CD4-positive, alpha-beta T cell (primary cell): ENCODE measurements around the gene SDC1. TPM values are rescaled to one million over a fixed set of nuclear protein-coding genes. Genes with fewer than 3 reads are reported as not detected.

Experiments
- ATAC-seq: fragments of 200-7000 bp; cut with Tn5 transposase; one replicate; pipeline ENCODE4 v1.10.0; 2022; ENCODE audit warnings: mild to moderate bottlenecking; ENCODE audit not compliant: poor library complexity
- CTCF ChIA-PET: fragments of 350-600 bp; sonication (Branson Sonifier 250); formaldehyde crosslinking; loops from one replicate; lab custom pipeline; 2021; ENCODE audit warnings: antibody characterized with exemption, inconsistent platforms; lab: Charles Lee
- POLR2A ChIA-PET: fragments of 350-600 bp; sonication (Branson Sonifier 250); formaldehyde crosslinking; loops from one replicate; lab custom pipeline; 2021; ENCODE audit warnings: antibody characterized with exemption, inconsistent platforms; lab: Charles Lee
- DNase-seq, 14 experiments: peaks; one replicate each; pipeline ENCODE4 v3.0.0-alpha.2; 2013 to 2020; ENCODE audit warnings: mixed read lengths in 2 of 14
- H3K27ac ChIP-seq, 2 donors: one replicate each; pipeline versions ENCODE4 v1.5.1 to v1.7.0; 2013; ENCODE audit warnings: low read length in 2 of 2, low read depth in 1 of 2, mild to moderate bottlenecking in 1 of 2
- H3K27me3 ChIP-seq, 2 experiments: 1 replicate in 1 of 2; 2 replicates in 1 of 2; pipeline versions ENCODE4 v1.6.1 to v1.7.0; 2013; ENCODE audit warnings: low read length in 2 of 2, control low read depth in 1 of 2, mild to moderate bottlenecking in 1 of 2, moderate library complexity in 1 of 2; ENCODE audit not compliant: insufficient read depth in 2 of 2, control insufficient read depth in 1 of 2
- H3K36me3 ChIP-seq: one replicate; pipeline ENCODE4 v1.6.1; 2013; ENCODE audit warnings: low read length, control low read depth; ENCODE audit not compliant: insufficient read depth
- H3K4me1 ChIP-seq: one replicate; pipeline ENCODE4 v1.6.1; 2013; ENCODE audit warnings: low read length, control low read depth; ENCODE audit not compliant: insufficient read depth
- H3K4me3 ChIP-seq: one replicate; pipeline ENCODE4 v1.5.1; 2013; ENCODE audit warnings: mild to moderate bottlenecking, low read length, moderate library complexity
- H3K9me3 ChIP-seq, 2 experiments: 1 replicate in 1 of 2; 2 replicates in 1 of 2; pipeline versions ENCODE4 v1.6.1 to v1.7.0; 2013; ENCODE audit warnings: low read length in 2 of 2, mild to moderate bottlenecking in 2 of 2, control low read depth in 1 of 2, moderate library complexity in 1 of 2; ENCODE audit not compliant: control insufficient read depth in 1 of 2, insufficient read depth in 1 of 2
- H3K27ac Mint-ChIP-seq: one replicate; pipeline ENCODE4 v1.8.0; 2020; ENCODE audit warnings: mixed read lengths
- H3K27me3 Mint-ChIP-seq: one replicate; pipeline ENCODE4 v1.8.0; 2021; ENCODE audit warnings: mixed read lengths
- H3K36me3 Mint-ChIP-seq: one replicate; pipeline ENCODE4 v1.8.0; 2021; ENCODE audit warnings: low read depth, mixed read lengths
- H3K4me1 Mint-ChIP-seq: one replicate; pipeline ENCODE4 v1.8.0; 2021; ENCODE audit warnings: low read depth, mixed read lengths
- H3K4me3 Mint-ChIP-seq: one replicate; pipeline ENCODE4 v1.8.0; 2020; ENCODE audit warnings: mild to moderate bottlenecking, mixed read lengths
- H3K9me3 Mint-ChIP-seq: one replicate; pipeline ENCODE4 v1.8.0; 2020; ENCODE audit warnings: mixed read lengths
- CTCF ChIP-seq: fragments of 200-600 bp; IDR thresholded peaks from one replicate; pipeline ENCODE4 v1.8.0; 2022; ENCODE audit warnings: antibody characterized with exemption, mild to moderate bottlenecking
- intact Hi-C, 2 experiments: fragments of 100-400 bp; cut with DNase I in 1 of 2; cut with micrococcal nuclease in 1 of 2; formaldehyde crosslinking; loops; one replicate each; pipeline versions ENCODE4 v1.15.1 to v1.9.0; 2023 to 2025; cut with DNase I, micrococcal nuclease
- total RNA-seq, 174 experiments: library from RNA in 2 of 174; stranded (reverse) in 2 of 174; gene quantifications; one replicate each; pipeline ENCODE4 v1.2.3 and lab custom pipeline; 2021 to 2026

The SDC1 gene
- total RNA-seq, 2 experiments from 2014 or later = not detected

GRCh38 chr2:20177556-20178248 lies 47.2 kb downstream of the SDC1 start:
- Mint-ChIP-seq H3K4me1 (no peaks in the 10 kb centered on the region), H3K27ac (no peak overlapping the region), H3K9me3 (no peaks in the 10 kb centered on the region), H3K36me3 (no peaks in the 10 kb centered on the region), H3K4me3 (no peak overlapping the region), H3K27me3 (no peaks in the 10 kb centered on the region)
- H3K27me3 ChIP-seq = no peaks in the 10 kb centered on the region
- ATAC-seq = no peak
- CTCF ChIA-PET = no interaction called here
- no peaks in the 10 kb centered on the region for H3K4me1 ChIP-seq
- no peak overlapping the region for H3K27ac ChIP-seq
- no peak for TF ChIP-seq CTCF
- no peak for DNase-seq
- H3K4me3 ChIP-seq = no peak overlapping the region
- no peaks in the 10 kb centered on the region for H3K9me3 ChIP-seq
- no peaks in the 10 kb centered on the region for H3K36me3 ChIP-seq
- POLR2A ChIA-PET = no interaction called here
- intact Hi-C loops = no loop called here

- POLR2A ChIA-PET = no interaction called here
- ATAC-seq = no peak
- no peaks in the 10 kb centered on the region for H3K4me1 ChIP-seq
- H3K27ac ChIP-seq = no peak overlapping the region
- H3K4me3 ChIP-seq = no peak overlapping the region
- CTCF ChIA-PET = no interaction called here
- H3K36me3 Mint-ChIP-seq = no peaks in the 10 kb centered on the region
- TF ChIP-seq CTCF = no peak
- no peaks in the 10 kb centered on the region for H3K4me1 Mint-ChIP-seq
- no peaks in the 10 kb centered on the region for H3K27me3 ChIP-seq
- no peak for DNase-seq
- H3K36me3 ChIP-seq = no peaks in the 10 kb centered on the region
- intact Hi-C loops = no loop called here
- no peak overlapping the region for H3K27ac Mint-ChIP-seq
- H3K9me3 Mint-ChIP-seq = no peaks in the 10 kb centered on the region
- no peaks in the 10 kb centered on the region for H3K9me3 ChIP-seq
- H3K27me3 Mint-ChIP-seq = no peaks in the 10 kb centered on the region
- H3K4me3 Mint-ChIP-seq = no peak overlapping the region
Observed at GRCh38 chr2:20176760-20177159, 48.2 kb downstream of the SDC1 start.

GRCh38 chr2:20175931-20176330 lies 49.0 kb downstream of the SDC1 start:
- H3K36me3 Mint-ChIP-seq = no peaks in the 10 kb centered on the region
- H3K9me3 ChIP-seq = no peaks in the 10 kb centered on the region
- intact Hi-C loops = no loop called here
- ChIA-PET POLR2A (no interaction called here), CTCF (no interaction called here)
- H3K4me3 Mint-ChIP-seq = no peak overlapping the region
- no peaks in the 10 kb centered on the region for H3K36me3 ChIP-seq
- no peaks in the 10 kb centered on the region for H3K27me3 Mint-ChIP-seq
- H3K27ac Mint-ChIP-seq = no peak overlapping the region
- H3K9me3 Mint-ChIP-seq = no peaks in the 10 kb centered on the region
- no peaks in the 10 kb centered on the region for H3K4me1 ChIP-seq
- no peak overlapping the region for H3K4me3 ChIP-seq
- TF ChIP-seq CTCF = no peak
- H3K4me1 Mint-ChIP-seq = no peaks in the 10 kb centered on the region
- H3K27me3 ChIP-seq = no peaks in the 10 kb centered on the region
- ATAC-seq (no peak), DNase-seq (no peak)
- no peak overlapping the region for H3K27ac ChIP-seq
